GM19043 (cell line): ENCODE results near the gene ZNF76.
A peak's percentile ranks its signal among the peaks of the same experiment; 100 is the strongest.
"Not testable (repeated sequence)": the region's sequence is repeated elsewhere in the genome, so short reads cannot be mapped to it uniquely, and the experiment has no call there.

Source experiments
- ATAC-seq: cut with Tn5 transposase; IDR thresholded peaks from one replicate; pipeline ENCODE4 v1.9.1; 2021; ENCODE audit warnings: low read depth; ENCODE audit not compliant: unreplicated experiment

ZNF76 gene

DNA sequence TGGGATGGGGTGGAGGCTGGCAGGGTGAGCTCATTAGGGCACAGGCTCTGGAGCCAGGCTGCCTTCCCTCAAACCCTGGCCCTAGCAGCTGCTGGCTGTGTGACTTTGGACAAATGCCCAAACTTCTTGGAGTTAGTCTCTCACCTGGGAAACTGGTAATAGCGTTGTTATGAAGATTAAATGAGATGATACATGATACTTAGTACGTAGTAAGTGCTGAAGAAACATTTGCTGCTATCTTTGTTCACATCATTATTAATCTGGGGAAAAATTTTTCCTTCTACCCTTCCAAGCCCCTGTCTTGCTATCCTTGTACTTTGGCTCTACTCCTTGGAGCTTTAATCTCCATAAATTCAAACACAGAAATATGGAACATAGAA lies 60.5 kb downstream of the ZNF76 start:
- ATAC-seq = no peak

DNA sequence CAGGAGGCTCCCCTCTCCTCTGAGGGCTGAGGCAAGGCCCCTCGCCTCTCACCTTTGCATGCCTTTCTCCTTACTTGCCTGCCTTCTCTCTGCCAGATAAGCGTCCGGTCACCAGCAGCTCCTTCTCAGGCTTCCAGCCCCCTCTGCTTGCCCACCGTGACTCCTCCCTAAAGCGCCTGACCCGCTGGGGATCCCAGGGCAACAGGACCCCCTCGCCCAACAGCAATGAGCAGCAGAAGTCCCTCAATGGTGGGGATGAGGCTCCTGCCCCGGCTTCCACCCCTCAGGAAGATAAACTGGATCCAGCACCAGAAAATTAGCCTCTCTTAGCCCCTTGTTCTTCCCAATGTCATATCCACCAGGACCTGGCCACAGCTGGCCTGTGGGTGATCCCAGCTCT lies 61.6 kb downstream of the ZNF76 start:
- no peak for ATAC-seq

DNA sequence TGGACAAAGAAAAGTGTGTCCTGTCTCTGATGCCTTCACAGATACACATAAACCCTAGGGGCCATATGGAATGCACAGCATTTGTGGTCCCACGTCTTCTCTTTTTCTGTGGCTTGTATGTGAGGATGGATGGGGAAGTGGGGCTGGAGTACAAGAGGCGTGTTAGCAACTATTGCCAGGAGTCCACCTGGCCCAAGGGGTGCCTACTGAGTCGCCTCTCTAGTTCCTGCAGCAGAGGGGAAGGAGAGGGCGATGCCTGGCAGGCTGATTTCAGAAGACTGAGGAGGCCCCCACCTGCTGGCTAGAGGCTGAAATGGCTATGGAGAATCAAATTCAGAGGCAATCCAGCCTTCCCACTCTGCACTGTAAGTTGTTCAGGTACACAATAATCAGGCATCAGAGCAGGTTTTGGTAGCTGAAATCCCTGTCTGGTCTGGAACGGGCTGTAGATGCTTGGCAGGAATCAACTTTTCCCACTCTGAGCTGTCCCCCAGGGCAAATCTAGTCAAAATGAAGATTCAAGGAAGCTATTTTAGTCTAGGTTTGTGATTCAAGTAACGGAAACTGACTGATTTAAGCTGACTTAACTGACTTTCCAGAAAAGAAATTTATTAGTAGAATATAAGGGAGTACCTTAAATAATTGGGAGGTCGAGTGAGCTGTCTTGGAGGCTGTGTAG lies 68.0 kb downstream of the ZNF76 start:
- ATAC-seq = no peak

DNA sequence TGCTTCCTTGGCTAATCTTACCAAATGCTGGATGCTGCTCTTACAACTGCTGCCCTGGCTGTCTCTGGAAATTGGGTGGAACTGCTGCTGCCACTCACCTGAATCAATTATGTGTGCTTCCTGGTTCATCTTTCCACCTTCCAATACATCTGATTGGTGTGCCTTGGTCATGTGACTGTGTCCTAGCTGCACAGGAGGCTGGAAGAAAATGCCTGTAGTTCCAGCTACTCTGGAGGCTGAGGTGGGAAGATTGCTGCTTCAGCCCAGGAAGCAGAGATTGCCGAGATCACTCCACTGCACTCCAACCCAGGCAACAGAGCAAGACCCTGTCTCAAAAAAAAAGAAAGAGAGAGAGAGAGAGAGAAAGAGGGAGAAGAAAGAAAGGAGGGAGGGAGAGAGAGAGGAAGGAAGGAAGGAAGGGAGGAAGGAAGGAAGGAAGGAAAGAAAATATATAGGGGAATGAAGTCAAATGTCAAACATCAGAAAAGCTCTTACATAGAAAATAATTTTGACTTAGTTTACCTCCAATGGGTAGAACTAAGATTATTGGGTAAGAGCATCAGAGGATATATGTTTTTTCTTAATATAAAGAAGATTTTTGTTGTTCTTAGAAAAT lies 68.7 kb downstream of the ZNF76 start:
- ATAC-seq = no peak

- not testable (repeated sequence) for ATAC-seq
Measured at GRCh38 chr6:35328965-35329364, 69.4 kb downstream of the ZNF76 start.

GRCh38 chr6:35330541-35331119 lies 71.1 kb downstream of the ZNF76 start:
- ATAC-seq = no peak

GRCh38 chr6:35332074-35332887 lies 72.7 kb downstream of the ZNF76 start:
- not testable (repeated sequence) for ATAC-seq

DNA sequence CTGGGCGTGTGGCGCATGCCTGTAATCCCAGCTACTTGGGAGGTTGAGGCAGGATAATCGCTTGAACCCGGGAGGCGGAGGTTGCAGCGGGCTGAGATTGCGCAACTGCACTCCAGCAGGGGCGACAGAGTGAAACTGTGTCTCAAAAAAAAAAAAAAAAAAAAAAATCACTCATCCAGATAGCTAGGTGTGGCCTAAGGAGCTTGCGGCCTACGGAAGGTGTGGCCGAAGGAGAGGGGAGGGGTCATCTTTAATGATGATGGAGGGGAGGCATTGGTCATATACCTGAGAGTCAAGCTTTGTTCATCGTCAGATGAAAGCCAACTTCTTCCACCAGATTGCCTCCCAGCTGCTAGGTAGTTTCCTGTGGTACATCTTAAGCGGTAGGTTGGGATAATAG lies 82.0 kb downstream of the ZNF76 start:
- ATAC-seq = no peak

DNA sequence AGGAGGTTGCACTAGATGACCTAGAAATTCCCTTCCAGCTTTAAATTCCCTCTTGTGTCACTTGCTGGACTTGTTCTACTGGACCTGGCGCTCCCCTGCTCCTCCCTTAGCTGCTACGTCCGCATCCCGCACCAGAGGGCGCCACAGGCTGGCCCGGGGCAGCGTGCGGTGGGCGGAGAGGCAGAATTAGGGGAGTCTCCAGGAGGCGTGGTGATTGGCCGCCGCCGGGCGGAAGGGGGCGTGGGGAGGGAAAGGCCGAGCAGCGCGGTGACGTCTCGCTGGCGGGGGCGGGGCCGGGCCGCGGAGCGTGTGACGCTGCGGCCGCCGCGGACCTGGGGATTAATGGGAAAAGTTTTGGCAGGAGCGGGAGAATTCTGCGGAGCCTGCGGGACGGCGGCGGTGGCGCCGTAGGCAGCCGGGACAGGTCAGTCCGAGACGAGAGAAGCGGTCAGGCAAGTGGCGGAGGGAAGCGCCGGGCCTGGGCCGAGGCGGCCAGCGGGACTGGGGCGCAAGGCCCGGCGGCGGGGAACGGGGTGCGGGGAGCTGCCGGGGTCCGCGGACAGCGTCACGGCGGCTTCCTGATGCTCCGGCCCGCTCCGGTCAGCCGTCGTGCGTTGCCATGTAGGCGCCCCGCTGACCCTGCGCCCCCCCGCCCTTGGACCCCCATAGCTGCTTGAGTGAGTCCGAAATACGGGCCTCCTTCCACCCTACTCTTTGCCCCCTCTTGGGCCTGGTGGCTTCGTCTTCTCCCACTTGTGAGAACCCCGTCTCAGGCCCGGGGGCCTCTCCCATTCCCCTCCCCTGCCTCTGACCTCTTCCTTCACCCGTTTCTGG lies 82.9 kb downstream of the ZNF76 start, which contains the start of gene PPARD:
Gene PPARD, plus strand, starts transcription at position 301 of the 834 bp plus-strand sequence. CDS start 68,530 bp downstream, outside the sequence.
- ATAC-seq = peak; percentile 92

DNA sequence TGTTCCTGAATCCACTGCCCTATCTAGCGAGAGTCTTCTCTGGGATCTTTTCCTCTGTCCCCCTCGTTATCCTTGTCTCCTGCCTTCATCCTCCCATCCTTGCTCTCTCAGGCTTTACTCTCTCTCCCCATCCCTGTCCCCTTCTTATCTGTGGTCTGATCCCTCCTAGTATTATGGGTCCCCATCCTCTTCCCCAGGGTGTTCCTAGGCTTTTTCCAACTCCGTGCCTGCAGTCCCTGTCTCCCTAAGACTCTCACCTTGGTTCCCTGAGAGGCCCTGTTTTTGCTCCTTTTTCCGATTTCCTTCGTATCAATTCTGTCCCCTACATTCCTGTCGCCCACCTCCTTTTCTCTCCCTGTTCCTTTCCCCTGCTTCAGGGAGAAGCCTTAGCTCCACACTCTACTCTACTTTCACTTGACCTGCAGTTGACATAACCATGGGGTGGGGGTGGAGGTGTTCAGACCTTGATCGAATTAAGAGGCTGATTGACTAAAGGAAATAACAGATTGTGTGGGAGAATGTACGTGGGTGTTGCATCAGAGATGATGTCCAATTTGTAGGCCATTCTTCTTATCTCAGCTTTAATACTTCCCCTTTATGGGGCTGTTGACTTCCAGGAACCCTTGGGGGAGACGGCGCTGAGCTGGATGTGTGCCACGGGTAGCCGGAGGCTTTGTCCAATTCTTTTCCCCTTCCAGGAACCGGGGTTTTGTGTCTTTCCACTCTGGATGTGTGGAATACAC lies 83.7 kb downstream of the ZNF76 start:
- no peak for ATAC-seq

- no peak for ATAC-seq
Measured at GRCh38 chr6:35343835-35344550, 84.5 kb downstream of the ZNF76 start.
